Transverse colon (tissue), 4 donors: ENCODE measurements around the gene COL20A1.

Source experiments
- CTCF ChIP-seq, 5 experiments: fragments of 200-600 bp in 3 of 5; fragments of 450-650 bp in 2 of 5; sonication (generic) in 3 of 5; IDR thresholded peaks; 1 replicate in 2 of 5; 2 replicates in 3 of 5; pipeline ENCODE4 v1.5.1; 2016 to 2017; ENCODE audit warnings: antibody characterized with exemption in 5 of 5, inconsistent platforms in 3 of 5, mild to moderate bottlenecking in 2 of 5, moderate library complexity in 1 of 5
- POLR2A ChIP-seq: fragments of 450-650 bp; IDR thresholded peaks from one replicate; pipeline ENCODE4 v1.6.1; 2016; ENCODE audit warnings: antibody characterized with exemption, mild to moderate bottlenecking, moderate library complexity
- POLR2AphosphoS5 ChIP-seq, 3 donors: sonication (generic); formaldehyde crosslinking; IDR thresholded peaks; one replicate each; pipeline ENCODE4 v1.6.1; 2016; ENCODE audit warnings: antibody characterized with exemption in 3 of 3

GRCh38 chr20:63297796-63298572, 5.0 kb downstream of the COL20A1 start:
- TF ChIP-seq CTCF (IDR thresholded peaks at IDR 0.05) (no peak), POLR2AphosphoS5 (IDR thresholded peaks at IDR 0.05) (no peak), POLR2A (no peak)
